ENCODE results near the gene SOX13.

SOX13 gene

DNA sequence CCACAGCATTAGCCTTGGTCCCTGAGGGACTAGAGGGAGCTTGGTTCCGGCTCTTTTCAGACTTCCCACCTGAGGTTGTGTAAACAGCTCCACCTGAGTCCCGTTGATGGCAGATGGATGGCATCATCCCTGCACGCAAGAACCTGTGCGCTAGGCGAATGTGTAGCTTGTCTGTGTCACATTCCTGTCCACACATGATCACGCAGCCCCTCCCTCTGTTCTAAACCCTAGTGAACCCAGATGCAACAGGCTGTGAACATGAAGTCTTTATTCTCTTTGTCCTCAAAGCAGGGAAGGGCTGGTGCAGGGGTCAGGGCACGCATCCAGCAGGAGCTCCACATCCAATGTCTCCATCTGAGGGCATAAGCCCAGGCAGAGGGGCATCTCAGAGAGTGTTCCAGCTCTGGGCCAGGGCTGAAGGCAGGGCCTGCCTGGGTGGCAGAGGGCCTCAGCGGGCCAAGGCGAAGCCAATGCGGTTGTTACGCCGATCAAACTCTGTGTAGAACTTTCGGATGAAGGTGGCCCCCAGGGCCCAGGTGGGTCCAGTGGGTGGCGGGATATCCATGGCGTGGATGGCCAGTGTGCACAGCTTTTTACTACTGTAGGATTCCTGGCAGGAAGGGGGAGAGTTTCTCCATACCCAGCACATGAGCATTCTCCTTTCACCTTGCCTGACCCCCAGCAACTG lies 81.8 kb downstream of the SOX13 start:
- no peak for DNase-seq

DNA sequence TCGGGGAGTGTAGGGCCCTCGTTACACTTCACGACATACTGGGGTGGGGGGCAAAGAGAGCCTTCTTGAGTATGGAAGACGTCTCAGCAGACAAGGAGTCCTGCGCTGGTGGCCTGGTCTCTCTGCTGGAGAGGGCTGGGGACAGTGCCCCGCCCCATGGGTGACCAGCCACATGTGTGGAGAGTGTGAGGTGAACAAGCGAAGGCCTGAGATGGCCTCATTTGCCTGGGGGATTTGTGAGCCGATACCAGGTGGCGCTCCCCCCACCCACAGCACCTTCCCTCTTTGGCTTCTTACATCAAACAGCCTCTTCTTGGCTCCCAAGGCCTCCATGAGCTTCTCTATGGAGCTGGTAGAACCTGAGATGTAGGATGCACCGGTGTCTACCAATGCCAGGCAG lies 83.0 kb downstream of the SOX13 start:
- DNase-seq = no peak

DNA sequence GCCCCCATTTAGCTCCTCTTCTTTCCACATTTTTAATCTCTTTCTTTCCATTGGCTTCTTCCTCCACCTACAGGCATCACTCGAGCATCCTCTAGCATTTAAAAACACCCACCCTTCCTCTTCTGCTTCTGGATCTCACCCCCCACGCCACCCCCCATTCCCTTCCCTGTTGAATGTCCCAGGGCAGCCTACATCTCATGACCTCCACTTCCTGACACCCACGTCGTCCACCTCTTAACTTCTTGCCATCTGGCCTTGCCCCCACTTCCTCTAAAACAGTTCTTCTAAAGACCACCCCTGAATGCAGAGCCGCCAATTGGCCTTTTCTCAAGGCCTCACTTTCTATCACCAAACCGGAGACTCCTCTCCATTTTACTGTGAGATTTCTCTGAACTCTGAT lies 85.0 kb downstream of the SOX13 start:
- no peak for DNase-seq

DNA sequence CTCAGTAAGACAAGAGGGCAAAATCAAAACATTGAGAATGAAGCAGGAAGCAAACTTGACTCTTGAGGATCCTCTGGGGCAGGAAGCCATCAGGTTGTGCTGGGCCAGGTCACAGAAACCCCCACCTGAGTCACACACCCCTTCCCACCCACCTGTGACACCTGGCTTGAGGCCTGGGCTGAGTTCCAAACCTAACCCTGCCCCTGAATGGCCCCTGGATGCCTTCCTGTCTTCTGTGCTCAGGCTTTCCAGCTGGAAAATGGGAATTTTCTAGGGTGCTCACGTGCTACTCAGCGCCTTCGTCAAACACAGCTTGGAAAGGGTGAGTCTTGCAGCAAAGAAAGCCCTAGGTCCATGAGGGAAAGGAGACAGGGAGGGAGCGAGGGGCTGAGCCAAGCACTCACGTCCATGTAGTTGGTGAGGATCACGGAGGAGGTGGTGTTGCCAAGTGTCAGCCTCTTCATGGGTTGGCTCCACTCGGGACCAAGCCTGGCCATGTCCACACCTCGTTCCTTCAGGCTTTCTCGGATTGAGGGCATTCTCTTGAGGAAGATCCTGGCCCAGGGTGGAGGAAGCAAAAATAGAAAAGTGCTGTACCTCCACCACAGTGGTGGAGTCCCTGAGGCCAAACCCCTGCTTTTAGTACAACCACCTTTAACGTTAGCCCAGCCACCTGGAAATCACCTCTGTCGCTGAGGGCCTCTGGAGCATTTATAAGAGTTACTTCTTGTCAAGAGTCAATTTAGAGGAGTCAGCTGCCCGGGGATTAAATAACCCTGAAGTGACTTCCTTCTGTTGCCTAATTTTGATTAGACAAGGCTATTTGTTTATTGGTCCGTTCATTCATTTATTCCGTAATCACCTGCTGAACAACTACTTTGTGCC lies 88.9 kb downstream of the SOX13 start:
- DNase-seq = no peak

DNA sequence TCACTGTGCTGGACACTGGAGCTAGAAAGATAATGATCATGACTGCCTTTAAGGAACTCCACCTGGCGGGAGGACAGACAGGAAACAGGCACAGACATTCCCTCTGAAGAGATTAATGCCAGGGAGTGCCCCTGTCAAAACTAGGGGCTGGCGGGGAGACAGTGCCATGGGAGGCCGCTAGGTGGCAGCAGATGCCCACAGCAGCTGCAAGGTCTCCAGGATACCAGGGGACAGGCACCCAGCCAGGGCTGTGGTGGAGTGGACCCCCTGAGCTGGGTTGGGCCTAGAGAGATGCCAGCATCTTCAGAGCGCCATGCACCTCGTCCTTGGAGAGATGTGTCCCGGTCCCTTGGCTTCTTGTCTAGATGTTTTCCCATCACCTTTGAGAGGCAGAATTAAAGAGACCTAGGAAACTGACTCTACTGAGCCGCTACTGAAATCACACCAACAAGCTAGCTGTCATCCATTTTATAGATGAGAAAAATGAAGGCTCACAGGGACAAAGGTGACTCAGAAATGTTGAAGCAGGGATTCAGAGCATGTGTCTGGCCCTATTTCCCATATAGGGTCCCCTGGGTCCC lies 89.7 kb downstream of the SOX13 start:
- peak; percentile 78 for DNase-seq

DNA sequence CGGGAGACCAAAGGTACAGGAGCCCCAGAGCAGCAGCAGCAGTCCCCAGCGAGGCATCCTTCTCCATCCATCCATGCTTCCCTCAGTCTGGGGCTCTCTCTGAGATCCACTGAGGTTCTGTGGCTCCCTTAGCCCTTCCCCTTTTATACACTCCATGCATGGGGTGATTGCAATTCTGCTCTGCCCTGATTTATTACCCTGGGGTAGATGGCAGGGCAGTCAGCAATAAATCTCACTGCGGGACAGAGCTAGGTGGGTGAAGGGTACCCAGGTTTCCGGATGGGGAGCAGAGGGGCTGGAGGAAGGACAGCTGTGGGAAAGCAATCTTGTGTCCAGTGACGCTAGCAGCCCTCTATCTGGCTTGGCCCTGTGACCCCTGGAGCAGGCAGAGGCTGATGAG lies 93.3 kb downstream of the SOX13 start, which contains the start of gene REN:
TSS of gene REN (minus strand) at position 119 of the 400 bp plus-strand sequence. CDS start at position 75, 44 bp downstream.
- DNase-seq = no peak

DNA sequence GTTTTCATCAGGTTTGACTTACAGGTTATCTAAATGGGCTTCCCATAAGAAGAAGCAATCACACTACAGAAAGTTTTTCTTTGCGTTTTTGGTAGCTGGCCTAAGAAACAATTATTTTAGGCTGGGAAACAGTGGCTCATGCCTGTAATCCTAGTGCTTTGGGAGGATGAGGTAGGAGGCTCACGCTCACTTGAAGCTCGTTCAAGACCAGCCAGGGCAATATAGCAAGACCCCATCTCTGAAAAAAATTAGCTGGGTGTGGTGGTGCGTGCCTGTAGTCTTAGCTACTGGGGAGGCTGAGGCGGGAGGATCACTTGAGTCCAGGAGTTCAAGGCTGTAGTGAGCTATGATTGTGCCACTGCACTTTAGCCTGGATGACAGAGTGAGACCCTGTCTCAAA lies 94.8 kb downstream of the SOX13 start:
- DNase-seq = no peak

DNA sequence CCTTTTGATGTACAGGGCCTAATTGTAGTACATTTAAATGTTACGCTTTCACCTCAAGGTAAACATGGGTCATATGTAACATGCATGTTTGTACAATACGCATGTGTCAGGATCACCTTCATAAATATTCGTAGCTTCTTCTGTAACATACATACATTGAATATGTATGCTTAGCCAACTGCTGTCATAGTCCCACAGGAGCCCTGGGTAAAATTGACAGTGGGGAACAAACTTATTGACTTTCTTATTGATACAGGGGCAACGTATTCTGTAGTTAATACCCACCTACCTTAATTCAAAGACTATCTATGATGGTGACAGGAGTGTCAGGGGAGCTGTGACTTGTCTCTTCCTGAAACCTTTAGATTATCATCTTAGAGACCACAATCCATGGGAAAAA lies 96.9 kb downstream of the SOX13 start:
- no peak for DNase-seq

DNA sequence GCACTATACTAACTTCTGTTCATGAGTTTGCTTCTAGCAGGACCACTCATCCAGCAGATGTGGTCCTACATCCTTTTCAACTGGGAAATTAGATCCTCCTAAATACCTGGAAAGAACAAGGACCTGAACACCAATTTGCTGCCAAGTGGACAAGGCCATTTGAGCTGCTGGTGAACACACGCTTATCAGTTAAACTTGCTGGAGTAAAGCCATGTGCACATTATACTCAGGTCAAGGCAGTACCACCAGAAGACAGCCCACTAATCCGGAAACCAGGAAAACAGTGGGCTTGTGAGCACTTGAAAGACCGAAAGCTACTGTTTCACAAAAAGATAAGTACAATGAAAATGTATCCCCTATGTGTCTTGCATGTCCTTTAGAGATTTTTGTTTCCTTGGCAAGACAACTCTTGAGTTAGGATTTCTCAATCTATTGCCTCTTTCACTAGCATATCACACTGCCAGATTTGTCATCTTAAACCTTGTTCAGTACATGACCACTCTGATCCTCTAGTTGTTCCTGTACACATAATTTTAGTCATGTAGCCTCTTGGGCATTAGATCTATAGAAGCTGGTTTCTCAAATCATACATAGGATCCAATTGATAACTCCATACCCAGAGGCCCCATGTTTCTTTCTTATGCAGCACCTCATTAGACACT lies 97.7 kb downstream of the SOX13 start:
- DNase-seq = no peak

DNA sequence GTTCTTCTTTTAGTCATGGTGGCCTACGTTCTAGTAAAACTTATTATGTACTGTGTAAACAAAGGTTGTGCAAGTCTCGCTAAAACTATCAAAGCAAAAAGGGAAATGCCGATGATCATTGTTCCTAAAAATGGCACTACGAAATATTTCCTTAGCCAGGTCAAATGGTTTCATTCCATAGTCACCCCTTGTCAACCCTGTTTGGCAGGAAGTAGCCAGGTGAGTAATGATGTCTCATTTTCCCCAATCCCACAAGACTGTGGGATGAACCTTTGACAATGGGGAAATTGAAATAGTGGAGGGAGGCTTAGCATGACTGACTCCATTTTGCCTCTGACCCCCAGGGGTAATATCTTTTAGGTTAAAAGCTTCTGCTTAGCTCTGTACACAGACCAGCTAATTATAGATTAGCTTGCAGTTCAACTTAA lies 98.8 kb downstream of the SOX13 start:
- no peak for DNase-seq

DNA sequence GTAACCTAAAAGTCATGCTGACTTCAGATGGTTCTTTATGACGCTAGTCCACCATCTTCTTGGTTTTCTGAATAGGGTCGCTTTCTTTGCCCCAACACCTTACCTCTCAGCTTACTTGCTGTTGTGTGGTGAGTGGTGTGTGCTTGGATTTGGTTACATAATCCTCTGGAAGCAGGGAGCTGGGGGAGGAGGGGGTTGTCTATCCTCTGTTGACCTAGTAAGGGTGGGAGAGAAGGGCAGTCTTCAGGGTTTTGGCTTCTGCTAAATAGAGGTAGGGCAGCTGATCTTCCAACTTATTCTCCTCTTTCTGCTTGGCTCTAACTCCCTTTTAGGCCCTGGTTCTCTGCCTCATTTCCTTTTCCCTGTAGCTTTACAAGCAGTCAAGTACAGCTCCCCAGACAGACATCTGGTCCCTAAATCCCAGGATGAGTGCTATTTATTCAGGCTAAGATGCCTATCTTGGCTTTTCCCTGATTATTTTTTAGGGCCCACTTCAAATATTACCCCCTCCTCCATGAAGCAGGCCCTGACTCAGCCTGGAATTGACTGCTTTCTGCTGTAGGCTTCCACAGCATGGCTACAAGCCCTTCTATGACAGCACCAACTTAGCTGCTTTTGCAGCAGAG lies 99.6 kb downstream of the SOX13 start:
- DNase-seq = no peak

DNA sequence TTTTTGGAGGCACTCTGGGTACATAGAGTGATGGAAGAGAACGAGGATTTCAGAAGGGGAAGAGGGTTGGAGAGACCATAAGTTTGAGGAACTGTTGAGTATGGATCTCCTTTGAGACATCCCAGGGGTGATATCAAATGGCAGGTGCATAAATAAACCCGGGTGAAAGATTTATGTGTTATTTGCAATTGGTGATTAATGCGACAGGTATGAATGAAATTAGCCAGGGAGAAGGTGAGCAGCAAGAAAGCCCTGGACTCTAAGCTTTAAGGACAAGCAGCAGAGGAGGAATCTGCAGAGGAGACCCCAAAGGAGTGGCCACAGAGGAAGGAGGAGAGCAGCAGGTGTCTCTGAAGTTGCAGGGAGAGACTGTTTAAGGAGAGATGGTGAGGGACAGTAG lies 102.0 kb downstream of the SOX13 start:
- no peak for DNase-seq

DNA sequence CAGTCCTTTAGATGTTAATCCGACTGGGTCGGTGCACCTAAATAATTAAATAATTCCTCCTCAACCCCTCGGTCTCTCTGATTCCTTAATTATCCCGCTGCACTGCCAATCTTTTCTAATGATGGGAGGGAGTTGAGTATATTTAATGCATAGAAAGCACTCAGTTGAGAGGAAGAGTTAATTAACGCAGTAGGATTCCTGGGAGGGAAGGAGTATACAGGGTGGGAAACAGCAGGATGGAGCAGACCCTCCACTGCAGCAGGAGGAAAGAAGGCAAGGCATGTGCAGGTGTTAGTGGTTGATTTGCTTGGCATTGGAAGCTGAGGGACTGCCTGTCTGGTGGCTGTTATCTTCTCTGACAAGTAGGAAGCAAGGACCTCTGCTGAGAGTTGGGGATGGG lies 103.1 kb downstream of the SOX13 start:
- no peak for DNase-seq

DNA sequence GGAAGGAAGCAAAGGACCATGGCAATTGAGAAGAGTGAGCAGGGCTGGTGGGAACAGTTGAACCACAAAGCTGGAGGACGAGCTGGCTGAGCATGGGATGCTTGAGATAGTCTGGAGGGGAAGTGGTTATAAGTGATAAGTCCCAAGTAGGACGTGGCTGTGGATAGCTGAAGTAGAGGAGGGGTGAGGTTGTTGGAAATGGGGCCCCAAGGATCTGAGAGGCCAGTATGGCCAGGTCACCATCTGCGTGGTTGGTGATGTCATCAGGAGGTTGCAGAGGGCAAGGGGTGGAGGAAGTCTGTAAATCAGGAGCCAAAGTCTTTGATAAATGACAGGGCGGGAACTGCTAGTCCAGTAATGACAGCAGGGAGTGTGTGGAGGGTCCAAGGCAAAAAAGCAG lies 104.2 kb downstream of the SOX13 start:
- DNase-seq = no peak

Measured in CD4-positive, alpha-beta T cell treated with Interleukin-10 for 1 hour (primary cell).